Fibroblast of pulmonary artery (primary cell): ENCODE results near the gene HOXD9.
A peak's percentile ranks its signal among the peaks of the same experiment; 100 is the strongest.

ENCODE experiments used
- DNase-seq: peaks from one replicate; pipeline ENCODE4 v3.0.0-alpha.2; 2010; ENCODE audit warnings: low read depth
- H3K4me3 ChIP-seq: replicated peaks from 2 replicates; pipeline ENCODE4 v1.5.1; 2011; ENCODE audit warnings: low read depth, mild to moderate bottlenecking, control low read depth, low read length, moderate library complexity
- CTCF ChIP-seq: IDR thresholded peaks from 2 replicates; pipeline ENCODE4 v1.5.1; 2011; ENCODE audit warnings: mild to moderate bottlenecking, control low read depth, low read length, inconsistent platforms; ENCODE audit errors: missing control alignments

Gene HOXD9

GRCh38 chr2:176126929-176127773, 4.6 kb downstream of the HOXD9 start:
- TF ChIP-seq CTCF: peak; percentile 70
- no peak overlapping the region for H3K4me3 ChIP-seq
- peak; percentile 75 for DNase-seq

- H3K4me3 ChIP-seq: no peak overlapping the region
- no peak for TF ChIP-seq CTCF
- no peak for DNase-seq
Measured at GRCh38 chr2:176127774-176128072, 5.2 kb downstream of the HOXD9 start.

GRCh38 chr2:176128172-176128981, 5.9 kb downstream of the HOXD9 start:
- DNase-seq: no peak
- TF ChIP-seq CTCF: no peak
- H3K4me3 ChIP-seq: no peak overlapping the region

GRCh38 chr2:176128982-176129796, 6.7 kb downstream of the HOXD9 start, which contains the start of gene HOXD8:
Gene HOXD8 (plus strand): TSS chr2:176129705. CDS start chr2:176130367, 662 bp downstream.
- TF ChIP-seq CTCF: no peak
- peak; percentile 42 for DNase-seq
- no peak within 1 kb of the TSS for H3K4me3 ChIP-seq

- DNase-seq: no peak
- no peak overlapping the region for H3K4me3 ChIP-seq
Measured at GRCh38 chr2:176129813-176130146, 7.3 kb downstream of the HOXD9 start.

More at GRCh38 chr2:176129813-176130146, 7.3 kb downstream of the HOXD9 start:
- no peak for TF ChIP-seq CTCF
